ENCODE results near the gene MAPK1IP1L. TPM values are rescaled to one million over a fixed set of nuclear protein-coding genes. Genes with fewer than 3 reads are reported as not detected.
"Not testable (repeated sequence)": the region's sequence is repeated elsewhere in the genome, so short reads cannot be mapped to it uniquely, and the experiment has no call there.

The MAPK1IP1L gene
- total RNA-seq, 1 donor from 2014 or later = 100 TPM

DNA sequence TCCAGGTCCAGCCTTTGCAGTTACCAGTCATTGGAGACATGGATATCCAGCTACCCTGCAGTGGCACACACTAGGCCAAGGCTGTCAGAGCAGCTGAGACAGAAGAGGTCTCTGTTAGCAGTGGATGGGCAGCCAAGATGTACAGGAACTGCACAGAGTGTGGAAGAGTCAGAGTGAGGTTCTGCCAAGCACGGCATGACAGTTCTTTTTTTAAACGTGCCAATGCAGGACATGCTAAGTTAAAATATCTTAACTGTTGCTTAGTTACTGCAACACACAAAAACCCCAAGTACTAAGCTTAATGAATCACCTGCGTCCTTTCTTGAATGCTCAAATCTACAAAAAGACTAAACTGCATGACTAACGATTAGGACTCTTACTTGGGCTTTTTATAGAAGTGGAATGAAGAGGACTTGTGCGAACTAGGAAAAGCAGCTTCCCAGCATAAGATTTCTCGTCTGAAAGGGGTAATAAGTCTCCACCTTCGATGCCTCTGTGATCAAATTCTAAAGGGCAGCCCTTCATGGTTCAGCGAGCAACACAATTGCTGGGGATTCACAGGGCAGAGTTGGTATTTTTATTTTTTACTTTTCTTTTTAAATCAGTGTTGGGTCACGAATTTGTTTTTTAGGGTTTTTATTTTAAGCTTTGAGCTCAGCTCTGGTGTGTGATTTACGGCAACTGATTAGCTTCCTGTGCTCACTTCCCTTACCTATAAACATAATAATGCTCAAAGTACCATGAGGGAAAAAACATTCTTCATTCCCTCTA, 20.6 kb downstream of the MAPK1IP1L start:
- Mint-ChIP-seq H3K4me1 (ENCODE audit: unreplicated experiment) (peaks cover 24% of the 10 kb centered on the region), H3K4me3 (no peak overlapping the region), H3K36me3 (peaks cover 9% of the 10 kb centered on the region), H3K27me3 (no peaks in the 10 kb centered on the region), H3K9me3 (no peaks in the 10 kb centered on the region), H3K27ac (peak overlapping the region; percentile 18)
- TF ChIP-seq, protein P1, sequence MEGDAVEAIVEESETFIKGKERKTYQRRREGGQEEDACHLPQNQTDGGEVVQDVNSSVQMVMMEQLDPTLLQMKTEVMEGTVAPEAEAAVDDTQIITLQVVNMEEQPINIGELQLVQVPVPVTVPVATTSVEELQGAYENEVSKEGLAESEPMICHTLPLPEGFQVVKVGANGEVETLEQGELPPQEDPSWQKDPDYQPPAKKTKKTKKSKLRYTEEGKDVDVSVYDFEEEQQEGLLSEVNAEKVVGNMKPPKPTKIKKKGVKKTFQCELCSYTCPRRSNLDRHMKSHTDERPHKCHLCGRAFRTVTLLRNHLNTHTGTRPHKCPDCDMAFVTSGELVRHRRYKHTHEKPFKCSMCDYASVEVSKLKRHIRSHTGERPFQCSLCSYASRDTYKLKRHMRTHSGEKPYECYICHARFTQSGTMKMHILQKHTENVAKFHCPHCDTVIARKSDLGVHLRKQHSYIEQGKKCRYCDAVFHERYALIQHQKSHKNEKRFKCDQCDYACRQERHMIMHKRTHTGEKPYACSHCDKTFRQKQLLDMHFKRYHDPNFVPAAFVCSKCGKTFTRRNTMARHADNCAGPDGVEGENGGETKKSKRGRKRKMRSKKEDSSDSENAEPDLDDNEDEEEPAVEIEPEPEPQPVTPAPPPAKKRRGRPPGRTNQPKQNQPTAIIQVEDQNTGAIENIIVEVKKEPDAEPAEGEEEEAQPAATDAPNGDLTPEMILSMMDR (conservative IDR thresholded peaks at IDR 0.05) = no peak
- no peak for DNase-seq (ENCODE audit: extremely low spot score, unreplicated experiment)

DNA sequence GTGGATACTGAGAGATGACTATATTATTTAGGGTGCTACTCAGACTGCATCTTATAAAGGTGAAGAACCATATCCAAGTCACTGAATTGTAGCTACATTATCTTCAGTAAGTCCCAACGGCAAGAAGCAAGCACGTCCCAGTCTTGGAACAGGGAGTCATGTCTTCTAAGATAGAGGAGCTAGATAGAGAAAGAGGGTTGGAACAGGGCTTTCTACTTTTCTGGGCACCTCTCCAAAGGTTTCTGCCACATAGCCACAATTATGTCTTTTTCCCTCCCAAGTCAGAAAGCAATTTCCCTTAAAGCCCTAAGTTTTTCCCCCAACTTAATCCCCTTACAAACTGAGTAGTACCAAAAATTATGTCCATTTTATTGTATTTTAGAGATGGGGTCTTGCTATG, 22.4 kb downstream of the MAPK1IP1L start:
- TF ChIP-seq, protein P1 (conservative IDR thresholded peaks at IDR 0.05) = no peak
- no peak for DNase-seq (ENCODE audit: extremely low spot score, unreplicated experiment)
- no peak overlapping the region for H3K27ac Mint-ChIP-seq
- no peak overlapping the region for H3K4me3 Mint-ChIP-seq
- H3K4me1 Mint-ChIP-seq (ENCODE audit: unreplicated experiment) = peaks cover 33% of the 10 kb centered on the region
- H3K9me3 Mint-ChIP-seq = no peaks in the 10 kb centered on the region
- no peaks in the 10 kb centered on the region for H3K36me3 Mint-ChIP-seq
- H3K27me3 Mint-ChIP-seq = no peaks in the 10 kb centered on the region

- no peaks in the 10 kb centered on the region for H3K36me3 Mint-ChIP-seq
- no peaks in the 10 kb centered on the region for H3K27me3 Mint-ChIP-seq
- H3K9me3 Mint-ChIP-seq = no peaks in the 10 kb centered on the region
- H3K4me1 Mint-ChIP-seq (ENCODE audit: unreplicated experiment) = peaks cover 33% of the 10 kb centered on the region
- no peak for DNase-seq (ENCODE audit: extremely low spot score, unreplicated experiment)
- H3K27ac Mint-ChIP-seq = no peak overlapping the region
- TF ChIP-seq, protein P1 (conservative IDR thresholded peaks at IDR 0.05) = no peak
- H3K4me3 Mint-ChIP-seq = no peak overlapping the region
Observed at GRCh38 chr14:55074662-55075061, 23.2 kb downstream of the MAPK1IP1L start.

DNA sequence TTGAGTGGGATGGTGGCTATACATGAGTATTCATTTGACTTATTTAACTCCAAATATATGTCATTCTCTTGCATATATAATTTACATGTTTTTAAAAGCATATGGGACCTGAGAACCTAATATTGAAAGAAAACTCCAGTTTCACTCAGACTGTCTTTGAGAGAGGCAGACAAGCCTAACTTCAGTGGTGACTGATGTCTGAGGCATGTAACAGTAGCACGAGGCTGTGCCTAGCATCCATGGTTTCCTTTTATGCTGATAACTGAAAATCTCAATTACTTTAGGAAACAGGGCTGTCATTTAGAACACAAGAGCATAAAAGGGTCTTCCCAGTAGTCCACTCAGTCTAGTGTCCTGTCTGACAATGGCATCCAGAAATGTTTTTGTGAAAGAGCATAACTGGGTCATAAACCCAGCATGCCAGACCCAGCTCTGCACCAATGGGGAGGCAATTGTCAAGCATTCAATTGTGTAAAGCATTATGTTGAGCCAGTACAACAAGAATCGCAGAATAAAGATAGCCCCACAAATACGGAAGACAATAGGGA, 24.3 kb downstream of the MAPK1IP1L start:
- DNase-seq (ENCODE audit: extremely low spot score, unreplicated experiment) = no peak

DNA sequence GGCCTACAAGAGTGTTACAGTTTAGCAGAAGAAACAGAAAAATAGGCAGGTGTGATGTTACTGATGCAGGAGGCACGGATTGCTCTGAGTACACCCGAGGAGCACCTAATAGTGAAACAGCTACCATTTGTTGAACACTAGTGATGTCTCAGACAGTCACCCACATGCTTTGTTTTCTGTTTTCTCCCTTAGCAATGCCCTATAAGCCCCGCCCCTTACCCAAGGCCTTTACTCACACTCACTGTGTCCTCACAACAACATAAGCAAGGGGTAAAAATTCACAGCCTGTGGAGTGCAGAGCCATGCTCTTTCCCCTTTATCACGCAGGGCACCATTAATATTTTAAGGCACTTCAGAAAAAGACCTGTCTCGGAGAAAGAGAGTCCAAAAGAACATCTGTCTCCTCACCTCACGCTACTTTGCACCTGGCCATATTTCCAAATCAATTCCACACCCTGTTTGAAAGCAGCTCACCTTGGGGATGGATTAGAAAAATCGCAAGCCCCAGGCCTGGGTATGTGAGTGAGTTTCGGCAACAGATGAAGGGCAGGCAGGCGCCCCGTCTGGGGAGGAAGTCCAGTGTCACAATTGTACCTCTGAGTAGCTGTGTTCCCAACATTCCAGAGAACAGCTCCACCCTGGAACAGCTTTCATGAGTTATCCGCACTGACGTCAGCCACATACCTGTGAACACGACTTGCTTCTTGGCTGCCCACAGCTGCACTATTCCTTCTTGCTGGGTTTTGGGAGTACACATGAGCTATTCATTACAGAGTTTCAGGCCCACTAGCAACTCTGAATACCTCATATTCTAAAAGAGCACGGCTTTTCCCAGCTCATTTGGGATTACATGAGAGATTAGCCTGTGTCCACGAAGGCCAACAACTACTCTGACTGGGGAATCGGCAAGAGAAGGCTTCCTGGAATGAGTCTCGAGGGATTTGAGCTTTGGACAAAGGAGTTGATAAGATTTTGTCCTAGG, 26.0 kb downstream of the MAPK1IP1L start:
- peaks cover 23% of the 10 kb centered on the region for H3K4me1 Mint-ChIP-seq (ENCODE audit: unreplicated experiment)
- H3K27ac Mint-ChIP-seq = peak overlapping the region; percentile 94
- H3K36me3 Mint-ChIP-seq = no peaks in the 10 kb centered on the region
- TF ChIP-seq, protein P1 (conservative IDR thresholded peaks at IDR 0.05) = no peak
- H3K4me3 Mint-ChIP-seq = peak overlapping the region; percentile 20
- H3K27me3 Mint-ChIP-seq = no peaks in the 10 kb centered on the region
- no peak for DNase-seq (ENCODE audit: extremely low spot score, unreplicated experiment)
- no peaks in the 10 kb centered on the region for H3K9me3 Mint-ChIP-seq

More for the DNA sequence above, 24.3 kb downstream of the MAPK1IP1L start:
- Mint-ChIP-seq H3K27me3 (no peaks in the 10 kb centered on the region), H3K9me3 (no peaks in the 10 kb centered on the region), H3K4me1 (ENCODE audit: unreplicated experiment) (peaks cover 33% of the 10 kb centered on the region), H3K36me3 (no peaks in the 10 kb centered on the region), H3K27ac (no peak overlapping the region), H3K4me3 (no peak overlapping the region)
- TF ChIP-seq, protein P1 (conservative IDR thresholded peaks at IDR 0.05) = no peak

- H3K4me1 Mint-ChIP-seq (ENCODE audit: unreplicated experiment); H3K9me3 Mint-ChIP-seq; DNase-seq (ENCODE audit: extremely low spot score, unreplicated experiment); H3K36me3 Mint-ChIP-seq; H3K4me3 Mint-ChIP-seq; H3K27ac Mint-ChIP-seq; H3K27me3 Mint-ChIP-seq: not testable (repeated sequence)
Observed at GRCh38 chr14:55079961-55080360, 28.5 kb downstream of the MAPK1IP1L start.

Measured in type B pancreatic cell (in vitro differentiated cells).